ENCODE measurements around the gene CUEDC2.
A peak's percentile ranks its signal among the peaks of the same experiment; 100 is the strongest.

CUEDC2 gene

GRCh38 chr10:102424145-102424544 lies 8.2 kb downstream of the CUEDC2 start:
- DNase-seq = no peak

- no peak for DNase-seq
Observed at GRCh38 chr10:102423372-102423968, 8.9 kb downstream of the CUEDC2 start.

GRCh38 chr10:102422545-102423129 lies 9.7 kb downstream of the CUEDC2 start:
- DNase-seq = peak; percentile 44

- DNase-seq = no peak
Observed at GRCh38 chr10:102421757-102422512, 10.4 kb downstream of the CUEDC2 start.

- no peak for DNase-seq
Observed at GRCh38 chr10:102421507-102421756, 10.9 kb downstream of the CUEDC2 start.

- peak; percentile 94 for DNase-seq
Observed at GRCh38 chr10:102420714-102421506, 11.5 kb downstream of the CUEDC2 start, which contains the start of gene FBXL15. FBXL15 (plus strand) TSS chr10:102420836; CDS start chr10:102421130, 294 bp downstream.

GRCh38 chr10:102420181-102420713 lies 12.1 kb downstream of the CUEDC2 start:
- DNase-seq = no peak

- peak; percentile 65 for DNase-seq
Observed at GRCh38 chr10:102419269-102420180, 12.8 kb downstream of the CUEDC2 start.

GRCh38 chr10:102418622-102419268 lies 13.6 kb downstream of the CUEDC2 start, which contains the start of gene PSD:
PSD (minus strand) TSS chr10:102418785; CDS start chr10:102417038, 1,747 bp downstream.
- no peak for DNase-seq

- DNase-seq = no peak
Observed at GRCh38 chr10:102416695-102417094, 15.7 kb downstream of the CUEDC2 start.

- no peak for DNase-seq
Observed at GRCh38 chr10:102416283-102416682, 16.1 kb downstream of the CUEDC2 start.

- no peak for DNase-seq
Observed at GRCh38 chr10:102414749-102415148, 17.6 kb downstream of the CUEDC2 start.

GRCh38 chr10:102413806-102414561 lies 18.4 kb downstream of the CUEDC2 start:
- DNase-seq = no peak

GRCh38 chr10:102413053-102413705 lies 19.2 kb downstream of the CUEDC2 start:
- DNase-seq = no peak

GRCh38 chr10:102412293-102412692 lies 20.1 kb downstream of the CUEDC2 start:
- no peak for DNase-seq

GRCh38 chr10:102411341-102412255 lies 20.8 kb downstream of the CUEDC2 start:
- no peak for DNase-seq

- peak; percentile 73 for DNase-seq
Observed at GRCh38 chr10:102410429-102411073, 21.8 kb downstream of the CUEDC2 start.

All from activated CD8-positive, alpha-beta memory T cell treated with anti-CD3 and anti-CD28 coated beads, Interleukin-2, amount 50 U/mL, for 4 hours (primary cell).